ENCODE results near the gene PRPH2. TPM values are rescaled to one million over a fixed set of nuclear protein-coding genes. Genes with fewer than 3 reads are reported as not detected.

Gene PRPH2
- total and polyA plus RNA-seq, 2 of the 13 experiments (the other 11 are each of a cell fraction or from before 2014, with no cell fraction given) = 0.03 to 0.04 TPM

GRCh38 chr6:42746463-42747391 is 24.3 kb upstream of the PRPH2 start (continued):
- 0 out of 2 replicates have a peak, but pooled peaks have one; percentile 57 for TF ChIP-seq ZNF501 (CRISPR knock-in tag; IDR thresholded peaks at IDR 0.05)
- TF ChIP-seq ZSCAN5A (CRISPR knock-in tag; IDR thresholded peaks at IDR 0.05; ENCODE audit: borderline replicate concordance) = no peak; the same call in 1 of the 2 replicates
- peak; percentile 39; the same call in 1 of the 2 replicates for TF ChIP-seq THAP11 (CRISPR knock-in tag; IDR thresholded peaks at IDR 0.05)
- TF ChIP-seq, protein P1, sequence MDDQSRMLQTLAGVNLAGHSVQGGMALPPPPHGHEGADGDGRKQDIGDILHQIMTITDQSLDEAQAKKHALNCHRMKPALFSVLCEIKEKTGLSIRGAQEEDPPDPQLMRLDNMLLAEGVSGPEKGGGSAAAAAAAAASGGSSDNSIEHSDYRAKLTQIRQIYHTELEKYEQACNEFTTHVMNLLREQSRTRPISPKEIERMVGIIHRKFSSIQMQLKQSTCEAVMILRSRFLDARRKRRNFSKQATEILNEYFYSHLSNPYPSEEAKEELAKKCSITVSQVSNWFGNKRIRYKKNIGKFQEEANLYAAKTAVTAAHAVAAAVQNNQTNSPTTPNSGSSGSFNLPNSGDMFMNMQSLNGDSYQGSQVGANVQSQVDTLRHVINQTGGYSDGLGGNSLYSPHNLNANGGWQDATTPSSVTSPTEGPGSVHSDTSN (CRISPR knock-in tag; IDR thresholded peaks at IDR 0.05; ENCODE audit: borderline replicate concordance) = no peak
- TF ChIP-seq HCFC1 (IDR thresholded peaks at IDR 0.05; ENCODE audit: low read depth, low read length) = no peak
- TF ChIP-seq ZNF382 (CRISPR knock-in tag; IDR thresholded peaks at IDR 0.05; ENCODE audit: borderline replicate concordance) = no peak
- no peak for TF ChIP-seq RORA (CRISPR knock-in tag; IDR thresholded peaks at IDR 0.05)
- no peak for TF ChIP-seq ZNF7 (CRISPR knock-in tag; IDR thresholded peaks at IDR 0.05)
- no peak for TF ChIP-seq EHMT2 (IDR thresholded peaks at IDR 0.05; ENCODE audit: borderline replicate concordance, low read depth, low read length)
- 0 out of 2 replicates have a peak, but pooled peaks have one; percentile 71 for TF ChIP-seq ZNF572 (CRISPR knock-in tag; IDR thresholded peaks at IDR 0.05)
- TF ChIP-seq ZNF720 (CRISPR knock-in tag; IDR thresholded peaks at IDR 0.05) = no peak
- TF ChIP-seq FIP1L1 (IDR thresholded peaks at IDR 0.05; ENCODE audit: borderline replicate concordance, insufficient read depth, low read depth, low read length) = no peak
- no peak for TF ChIP-seq GLI4 (CRISPR knock-in tag; IDR thresholded peaks at IDR 0.05; ENCODE audit: borderline replicate concordance)
- TF ChIP-seq TERF1 (CRISPR knock-in tag; IDR thresholded peaks at IDR 0.05) = no peak
- TF ChIP-seq SMYD3 (CRISPR knock-in tag; IDR thresholded peaks at IDR 0.05) = peak; percentile 96
- peak; percentile 90; the same call in 1 of the 2 replicates for TF ChIP-seq ZGPAT (CRISPR knock-in tag; IDR thresholded peaks at IDR 0.05)
- TF ChIP-seq ZMYM3 (CRISPR knock-in tag; IDR thresholded peaks at IDR 0.05) = peak; percentile 8; the same call in 1 of the 2 replicates
- peak; percentile 80 for TF ChIP-seq HDAC2 (CRISPR knock-in tag; IDR thresholded peaks at IDR 0.05)
- TF ChIP-seq ZNF30 (CRISPR knock-in tag; IDR thresholded peaks at IDR 0.05) = no peak
- peak; percentile 73 for TF ChIP-seq ZSCAN21 (CRISPR knock-in tag; IDR thresholded peaks at IDR 0.05; ENCODE audit: borderline replicate concordance)
- TF ChIP-seq, protein P2, sequence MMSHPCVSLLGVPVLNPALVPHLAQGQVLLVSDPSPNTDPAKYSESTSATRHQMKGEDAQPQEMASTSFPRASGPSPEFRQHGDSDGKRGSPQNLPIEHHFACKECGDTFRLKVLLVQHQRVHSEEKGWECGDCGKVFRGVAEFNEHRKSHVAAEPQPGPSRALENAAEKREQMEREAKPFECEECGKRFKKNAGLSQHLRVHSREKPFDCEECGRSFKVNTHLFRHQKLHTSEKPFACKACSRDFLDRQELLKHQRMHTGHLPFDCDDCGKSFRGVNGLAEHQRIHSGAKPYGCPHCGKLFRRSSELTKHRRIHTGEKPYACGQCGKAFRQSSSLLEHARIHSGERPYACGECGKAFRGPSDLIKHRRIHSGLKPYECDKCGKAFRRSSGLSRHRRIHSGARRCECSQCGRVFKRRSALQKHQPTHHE (CRISPR knock-in tag; IDR thresholded peaks at IDR 0.05; ENCODE audit: borderline replicate concordance) = no peak
- no peak; the same call in 1 of the 2 replicates for TF ChIP-seq ZNF790 (CRISPR knock-in tag; IDR thresholded peaks at IDR 0.05; ENCODE audit: borderline replicate concordance)
